ENCODE data around the gene ATG2A.

The ATG2A gene

GRCh38 chr11:64954201-64954600, 37.2 kb upstream of the ATG2A start:
- TF ChIP-seq NFIC (IDR thresholded peaks at IDR 0.05) = no peak
- no peak for TF ChIP-seq TEAD4 (IDR thresholded peaks at IDR 0.05)
- TF ChIP-seq YY1 (IDR thresholded peaks at IDR 0.05; ENCODE audit: low read depth) = no peak
- TF ChIP-seq CEBPB (IDR thresholded peaks at IDR 0.05) = no peak
- TF ChIP-seq TCF12 (IDR thresholded peaks at IDR 0.05; ENCODE audit: low read depth) = no peak
- TF ChIP-seq REST (IDR thresholded peaks at IDR 0.05; ENCODE audit: low read depth) = no peak
- no peak for TF ChIP-seq ZBTB7A (IDR thresholded peaks at IDR 0.05; ENCODE audit: low read depth)
- no peak for TF ChIP-seq RAD21 (IDR thresholded peaks at IDR 0.05; ENCODE audit: low read depth)
- TF ChIP-seq MAX (IDR thresholded peaks at IDR 0.05) = no peak
- TF ChIP-seq USF1 (IDR thresholded peaks at IDR 0.05) = no peak
- no peak for TF ChIP-seq FOXM1 (IDR thresholded peaks at IDR 0.05; ENCODE audit: borderline replicate concordance, low read depth)
- TF ChIP-seq EP300 (IDR thresholded peaks at IDR 0.05; ENCODE audit: borderline replicate concordance) = no peak
- TF ChIP-seq CREB1 (IDR thresholded peaks at IDR 0.05; ENCODE audit: low read depth) = no peak
- no peak for TF ChIP-seq TAF1 (IDR thresholded peaks at IDR 0.05; ENCODE audit: low read depth)
- TF ChIP-seq EGR1 (IDR thresholded peaks at IDR 0.05) = no peak

GRCh38 chr11:64951529-64951928, 34.5 kb upstream of the ATG2A start:
- TF ChIP-seq NFIC (IDR thresholded peaks at IDR 0.05) (no peak), TCF12 (IDR thresholded peaks at IDR 0.05; ENCODE audit: low read depth) (no peak), FOXM1 (IDR thresholded peaks at IDR 0.05; ENCODE audit: borderline replicate concordance, low read depth) (no peak), CREB1 (IDR thresholded peaks at IDR 0.05; ENCODE audit: low read depth) (no peak), EGR1 (IDR thresholded peaks at IDR 0.05) (no peak), ZBTB7A (IDR thresholded peaks at IDR 0.05; ENCODE audit: low read depth) (no peak), TEAD4 (IDR thresholded peaks at IDR 0.05) (no peak), TAF1 (IDR thresholded peaks at IDR 0.05; ENCODE audit: low read depth) (no peak), CEBPB (IDR thresholded peaks at IDR 0.05) (no peak; the same call in 1 of the 2 replicates), EP300 (IDR thresholded peaks at IDR 0.05; ENCODE audit: borderline replicate concordance) (no peak), USF1 (IDR thresholded peaks at IDR 0.05) (no peak), REST (IDR thresholded peaks at IDR 0.05; ENCODE audit: low read depth) (no peak), RAD21 (IDR thresholded peaks at IDR 0.05; ENCODE audit: low read depth) (no peak), MAX (IDR thresholded peaks at IDR 0.05) (no peak), YY1 (IDR thresholded peaks at IDR 0.05; ENCODE audit: low read depth) (no peak)

- TF ChIP-seq CEBPB (IDR thresholded peaks at IDR 0.05) (no peak), EP300 (IDR thresholded peaks at IDR 0.05; ENCODE audit: borderline replicate concordance) (no peak)
Observed at GRCh38 chr11:64947208-64947814, 30.3 kb upstream of the ATG2A start.

GRCh38 chr11:64936539-64936938, 19.5 kb upstream of the ATG2A start:
- TF ChIP-seq USF1 (IDR thresholded peaks at IDR 0.05) = no peak
- no peak for TF ChIP-seq TAF1 (IDR thresholded peaks at IDR 0.05; ENCODE audit: low read depth)

- no peak for TF ChIP-seq EGR1 (IDR thresholded peaks at IDR 0.05)
- TF ChIP-seq NFIC (IDR thresholded peaks at IDR 0.05) = no peak
- no peak for TF ChIP-seq ZBTB7A (IDR thresholded peaks at IDR 0.05; ENCODE audit: low read depth)
- no peak for TF ChIP-seq EP300 (IDR thresholded peaks at IDR 0.05; ENCODE audit: borderline replicate concordance)
- no peak for TF ChIP-seq MAX (IDR thresholded peaks at IDR 0.05)
- TF ChIP-seq TCF12 (IDR thresholded peaks at IDR 0.05; ENCODE audit: low read depth) = no peak
- no peak; the same call in 1 of the 2 replicates for TF ChIP-seq RAD21 (IDR thresholded peaks at IDR 0.05; ENCODE audit: low read depth)
- no peak for TF ChIP-seq TAF1 (IDR thresholded peaks at IDR 0.05; ENCODE audit: low read depth)
- no peak for TF ChIP-seq CEBPB (IDR thresholded peaks at IDR 0.05)
Observed at GRCh38 chr11:64935359-64936081, 18.5 kb upstream of the ATG2A start, which contains the start of gene GPHA2. Gene GPHA2, minus strand, starts transcription at chr11:64935893. Its CDS starts 433 bp downstream, at chr11:64935460.

All from Ishikawa (cell line).